ENCODE data around the gene KANSL2. TPM values are rescaled to one million over a fixed set of nuclear protein-coding genes. Genes with fewer than 3 reads are reported as not detected.
"Not testable (repeated sequence)": the region's sequence is repeated elsewhere in the genome, so short reads cannot be mapped to it uniquely, and the experiment has no call there.

Gene KANSL2
- polyA plus RNA-seq, 4 donors: 23.5 to 38.9 (median 28.5) TPM

- Histone ChIP-seq H3K36me3 (ENCODE audit: control insufficient read depth in 3 of 3, insufficient read depth in 2 of 3, low read depth in 1 of 3, low read length in 3 of 3) (peaks cover 0 to 19% (median 0%) of the 10 kb centered on the region in 3 donors), H3K9me3 (ENCODE audit: control insufficient read depth in 2 of 2, insufficient read depth in 1 of 2, low read depth in 1 of 2, low read length in 1 of 2) (peaks cover 0 to 18% of the 10 kb centered on the region in 2 donors)
- not testable (repeated sequence) for H3K27me3 ChIP-seq (ENCODE audit: control insufficient read depth in 3 of 3, insufficient read depth in 3 of 3, low read length in 3 of 3); H3K27ac ChIP-seq (ENCODE audit: low read depth in 1 of 3, low read length in 2 of 3); H3K4me1 ChIP-seq (ENCODE audit: control insufficient read depth in 3 of 3, insufficient read depth in 2 of 3, low read depth in 1 of 3, low read length in 2 of 3); FAIRE-seq; H3K4me3 ChIP-seq (ENCODE audit: low read depth in 1 of 3, low read length in 3 of 3); DNase-seq
- WGBS, 3 donors: 91 to 97% (median 94%) methylated on average over 7 to 8 of the region's 8 CpGs
Observed at GRCh38 chr12:48645354-48645753, 36.7 kb downstream of the KANSL2 start.

- Histone ChIP-seq H3K27ac (ENCODE audit: low read depth in 1 of 3, low read length in 2 of 3) (no peak overlapping the region), H3K36me3 (ENCODE audit: control insufficient read depth in 3 of 3, insufficient read depth in 2 of 3, low read depth in 1 of 3, low read length in 3 of 3) (peaks cover 0 to 13% (median 0%) of the 10 kb centered on the region in 3 donors), H3K4me1 (ENCODE audit: control insufficient read depth in 3 of 3, insufficient read depth in 2 of 3, low read depth in 1 of 3, low read length in 2 of 3) (no peaks in the 10 kb centered on the region), H3K4me3 (ENCODE audit: low read depth in 1 of 3, low read length in 3 of 3) (no peak overlapping the region), H3K9me3 (ENCODE audit: control insufficient read depth in 2 of 2, insufficient read depth in 1 of 2, low read depth in 1 of 2, low read length in 1 of 2) (peaks cover 0 to 18% of the 10 kb centered on the region in 2 donors), H3K27me3 (ENCODE audit: control insufficient read depth in 3 of 3, insufficient read depth in 3 of 3, low read length in 3 of 3) (no peaks in the 10 kb centered on the region)
- no peak for FAIRE-seq
- 96 to 100% (median 98%) methylated on average over 2 of the region's 2 CpGs for WGBS, 3 donors
- DNase-seq: no peak
Observed at GRCh38 chr12:48643011-48643410, 39.0 kb downstream of the KANSL2 start.

GRCh38 chr12:48641752-48642555 is 40.1 kb downstream of the KANSL2 start:
- not testable (repeated sequence) for FAIRE-seq; H3K4me1 ChIP-seq (ENCODE audit: control insufficient read depth in 3 of 3, insufficient read depth in 2 of 3, low read depth in 1 of 3, low read length in 2 of 3); DNase-seq; H3K27ac ChIP-seq (ENCODE audit: low read depth in 1 of 3, low read length in 2 of 3); H3K4me3 ChIP-seq (ENCODE audit: low read depth in 1 of 3, low read length in 3 of 3); H3K27me3 ChIP-seq (ENCODE audit: control insufficient read depth in 3 of 3, insufficient read depth in 3 of 3, low read length in 3 of 3)
- WGBS, 3 donors: 95 to 97% (median 96%) methylated on average over 41 to 54 of the region's 54 CpGs
- Histone ChIP-seq H3K36me3 (ENCODE audit: control insufficient read depth in 3 of 3, insufficient read depth in 2 of 3, low read depth in 1 of 3, low read length in 3 of 3) (peaks cover 0 to 11% (median 0%) of the 10 kb centered on the region in 3 donors), H3K9me3 (ENCODE audit: control insufficient read depth in 2 of 2, insufficient read depth in 1 of 2, low read depth in 1 of 2, low read length in 1 of 2) (peaks cover 0 to 18% of the 10 kb centered on the region in 2 donors)

DNA sequence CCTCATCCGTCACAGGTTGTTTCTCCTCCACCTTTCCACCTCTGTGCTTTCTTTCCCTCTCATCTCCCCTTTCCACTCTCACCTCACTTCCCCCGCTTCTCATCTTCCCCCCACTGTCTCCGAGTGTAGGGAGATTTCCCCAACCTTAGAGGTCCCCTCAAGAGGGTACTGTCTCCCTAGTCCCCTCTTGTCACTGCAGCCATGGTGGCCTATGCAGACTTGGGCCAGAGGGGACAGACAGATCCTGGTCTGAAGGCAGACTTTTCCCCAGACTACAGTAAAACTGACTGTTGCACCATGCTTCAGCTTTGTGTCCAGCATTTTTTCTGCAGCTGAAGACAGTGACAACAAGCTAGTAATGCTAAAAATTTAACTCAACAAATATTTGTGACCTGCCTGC is 41.2 kb downstream of the KANSL2 start:
- Histone ChIP-seq H3K4me3 (ENCODE audit: low read depth in 1 of 3, low read length in 3 of 3) (no peak overlapping the region), H3K27ac (ENCODE audit: low read depth in 1 of 3, low read length in 2 of 3) (no peak overlapping the region), H3K4me1 (ENCODE audit: control insufficient read depth in 3 of 3, insufficient read depth in 2 of 3, low read depth in 1 of 3, low read length in 2 of 3) (no peaks in the 10 kb centered on the region), H3K9me3 (ENCODE audit: control insufficient read depth in 2 of 2, insufficient read depth in 1 of 2, low read depth in 1 of 2, low read length in 1 of 2) (peaks cover 0 to 18% of the 10 kb centered on the region in 2 donors), H3K36me3 (ENCODE audit: control insufficient read depth in 3 of 3, insufficient read depth in 2 of 3, low read depth in 1 of 3, low read length in 3 of 3) (peaks cover 0 to 7% (median 0%) of the 10 kb centered on the region in 3 donors), H3K27me3 (ENCODE audit: control insufficient read depth in 3 of 3, insufficient read depth in 3 of 3, low read length in 3 of 3) (no peaks in the 10 kb centered on the region)
- 89 to 94% (median 90%) methylated on average over 3 of the region's 3 CpGs for WGBS, 3 donors
- FAIRE-seq (no peak), DNase-seq (no peak)

GRCh38 chr12:48640428-48640827 is 41.6 kb downstream of the KANSL2 start:
- Histone ChIP-seq H3K9me3 (ENCODE audit: control insufficient read depth in 2 of 2, insufficient read depth in 1 of 2, low read depth in 1 of 2, low read length in 1 of 2) (peaks cover 0 to 18% of the 10 kb centered on the region in 2 donors), H3K4me1 (ENCODE audit: control insufficient read depth in 3 of 3, insufficient read depth in 2 of 3, low read depth in 1 of 3, low read length in 2 of 3) (no peaks in the 10 kb centered on the region), H3K27ac (ENCODE audit: low read depth in 1 of 3, low read length in 2 of 3) (no peak overlapping the region), H3K4me3 (ENCODE audit: low read depth in 1 of 3, low read length in 3 of 3) (no peak overlapping the region), H3K36me3 (ENCODE audit: control insufficient read depth in 3 of 3, insufficient read depth in 2 of 3, low read depth in 1 of 3, low read length in 3 of 3) (peaks cover 0 to 7% (median 0%) of the 10 kb centered on the region in 3 donors), H3K27me3 (ENCODE audit: control insufficient read depth in 3 of 3, insufficient read depth in 3 of 3, low read length in 3 of 3) (no peaks in the 10 kb centered on the region)
- DNase-seq: no peak
- no peak for FAIRE-seq

DNA sequence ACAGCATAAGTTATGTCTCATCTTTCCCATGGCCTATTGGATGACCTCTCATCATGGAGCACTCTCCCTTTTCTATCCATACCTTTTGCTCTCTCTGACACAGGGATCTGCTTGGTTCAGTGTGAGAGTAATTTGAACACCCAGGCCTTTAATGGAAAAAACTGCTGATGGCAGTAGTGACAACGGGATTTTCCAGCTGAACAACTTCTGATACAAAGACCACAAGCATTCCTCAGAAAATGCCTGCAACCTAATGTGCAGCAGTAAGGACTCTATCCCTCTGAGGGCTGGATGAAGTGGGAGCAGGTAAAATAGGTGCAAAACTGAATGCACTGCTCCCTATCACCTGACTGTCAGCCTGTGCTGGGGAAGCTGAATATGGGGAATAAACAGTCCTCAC is 51.0 kb downstream of the KANSL2 start:
- FAIRE-seq (no peak), DNase-seq (no peak)
- Histone ChIP-seq H3K36me3 (ENCODE audit: control insufficient read depth in 3 of 3, insufficient read depth in 2 of 3, low read depth in 1 of 3, low read length in 3 of 3) (no peaks in the 10 kb centered on the region), H3K9me3 (ENCODE audit: control insufficient read depth in 2 of 2, insufficient read depth in 1 of 2, low read depth in 1 of 2, low read length in 1 of 2) (no peaks in the 10 kb centered on the region), H3K4me1 (ENCODE audit: control insufficient read depth in 3 of 3, insufficient read depth in 2 of 3, low read depth in 1 of 3, low read length in 2 of 3) (no peaks in the 10 kb centered on the region), H3K27ac (ENCODE audit: low read depth in 1 of 3, low read length in 2 of 3) (no peak overlapping the region), H3K27me3 (ENCODE audit: control insufficient read depth in 3 of 3, insufficient read depth in 3 of 3, low read length in 3 of 3) (peaks cover 0 to 7% (median 3%) of the 10 kb centered on the region in 3 donors), H3K4me3 (ENCODE audit: low read depth in 1 of 3, low read length in 3 of 3) (no peak overlapping the region)
- 33 to 58% (median 34%) methylated on average over 1 of the region's 1 CpG for WGBS, 3 donors

DNA sequence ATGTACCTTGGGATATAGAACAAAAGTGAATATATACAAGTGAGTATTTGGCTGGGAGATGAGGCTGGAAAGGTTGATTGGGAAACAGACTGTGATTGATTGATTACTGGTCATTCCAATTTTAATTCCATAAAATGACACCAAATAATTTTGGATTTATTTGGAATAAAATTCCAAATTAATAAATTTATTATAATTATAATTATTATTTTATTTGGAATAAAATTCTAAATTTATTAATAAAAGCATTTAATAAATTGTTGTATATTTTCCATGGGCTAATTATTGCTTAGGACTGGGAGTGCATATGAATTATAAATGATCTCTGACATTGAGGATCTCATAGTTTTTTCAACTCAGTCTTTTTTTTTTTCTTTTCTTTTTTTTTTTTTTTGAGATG is 51.7 kb downstream of the KANSL2 start:
- Histone ChIP-seq H3K4me1 (ENCODE audit: control insufficient read depth in 3 of 3, insufficient read depth in 2 of 3, low read depth in 1 of 3, low read length in 2 of 3) (no peaks in the 10 kb centered on the region), H3K4me3 (ENCODE audit: low read depth in 1 of 3, low read length in 3 of 3) (no peak overlapping the region), H3K27me3 (ENCODE audit: control insufficient read depth in 3 of 3, insufficient read depth in 3 of 3, low read length in 3 of 3) (peaks cover 0 to 7% (median 3%) of the 10 kb centered on the region in 3 donors), H3K9me3 (ENCODE audit: control insufficient read depth in 2 of 2, insufficient read depth in 1 of 2, low read depth in 1 of 2, low read length in 1 of 2) (no peaks in the 10 kb centered on the region), H3K36me3 (ENCODE audit: control insufficient read depth in 3 of 3, insufficient read depth in 2 of 3, low read depth in 1 of 3, low read length in 3 of 3) (no peaks in the 10 kb centered on the region), H3K27ac (ENCODE audit: low read depth in 1 of 3, low read length in 2 of 3) (no peak overlapping the region)
- DNase-seq: no peak
- FAIRE-seq: no peak

DNA sequence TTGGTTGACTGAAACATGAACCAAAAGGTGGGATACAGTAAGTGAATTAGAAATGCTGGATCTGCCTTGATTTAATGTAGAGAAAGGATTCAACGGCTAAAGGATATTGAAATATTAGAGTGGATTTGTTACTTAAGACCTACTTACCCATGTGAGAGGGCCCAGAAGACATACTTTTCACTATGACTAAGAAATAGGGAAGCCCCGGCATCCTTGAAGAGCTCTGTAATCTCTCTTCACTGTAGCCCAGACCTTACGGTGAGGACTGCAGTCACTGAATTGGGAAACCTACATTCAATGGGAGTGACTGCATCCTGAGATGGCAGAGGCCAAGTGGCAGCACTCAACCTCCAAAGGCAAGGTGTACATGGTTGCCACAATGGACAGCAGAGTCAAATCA is 52.5 kb downstream of the KANSL2 start:
- FAIRE-seq (no peak), DNase-seq (no peak)
- Histone ChIP-seq H3K4me1 (ENCODE audit: control insufficient read depth in 3 of 3, insufficient read depth in 2 of 3, low read depth in 1 of 3, low read length in 2 of 3) (no peaks in the 10 kb centered on the region), H3K27me3 (ENCODE audit: control insufficient read depth in 3 of 3, insufficient read depth in 3 of 3, low read length in 3 of 3) (peaks cover 0 to 7% (median 3%) of the 10 kb centered on the region in 3 donors), H3K9me3 (ENCODE audit: control insufficient read depth in 2 of 2, insufficient read depth in 1 of 2, low read depth in 1 of 2, low read length in 1 of 2) (no peaks in the 10 kb centered on the region), H3K36me3 (ENCODE audit: control insufficient read depth in 3 of 3, insufficient read depth in 2 of 3, low read depth in 1 of 3, low read length in 3 of 3) (no peaks in the 10 kb centered on the region), H3K4me3 (ENCODE audit: low read depth in 1 of 3, low read length in 3 of 3) (no peak overlapping the region), H3K27ac (ENCODE audit: low read depth in 1 of 3, low read length in 2 of 3) (no peak overlapping the region)
- 84 to 91% (median 88%) methylated on average over 3 of the region's 3 CpGs for WGBS, 3 donors

- peaks cover 0 to 7% (median 3%) of the 10 kb centered on the region in 3 donors for H3K27me3 ChIP-seq (ENCODE audit: control insufficient read depth in 3 of 3, insufficient read depth in 3 of 3, low read length in 3 of 3)
- H3K4me1 ChIP-seq (ENCODE audit: control insufficient read depth in 3 of 3, insufficient read depth in 2 of 3, low read depth in 1 of 3, low read length in 2 of 3): no peaks in the 10 kb centered on the region
- no peak overlapping the region for H3K4me3 ChIP-seq (ENCODE audit: low read depth in 1 of 3, low read length in 3 of 3)
- DNase-seq (no peak), FAIRE-seq (no peak)
- WGBS, 3 donors: 66 to 85% (median 69%) methylated on average over 4 of the region's 4 CpGs
- H3K9me3 ChIP-seq (ENCODE audit: control insufficient read depth in 2 of 2, insufficient read depth in 1 of 2, low read depth in 1 of 2, low read length in 1 of 2): no peaks in the 10 kb centered on the region
- no peaks in the 10 kb centered on the region for H3K36me3 ChIP-seq (ENCODE audit: control insufficient read depth in 3 of 3, insufficient read depth in 2 of 3, low read depth in 1 of 3, low read length in 3 of 3)
- H3K27ac ChIP-seq (ENCODE audit: low read depth in 1 of 3, low read length in 2 of 3): no peak overlapping the region
Observed at GRCh38 chr12:48627556-48627955, 54.5 kb downstream of the KANSL2 start.
